ENCODE measurements around the gene PIGH.
A peak's percentile ranks its signal among the peaks of the same experiment; 100 is the strongest.

PIGH gene

GRCh38 chr14:67599698-67600561, at the start of gene PIGH:
Gene PIGH (minus strand): TSS chr14:67600268. CDS start chr14:67600203, 65 bp downstream.
- H3K9ac ChIP-seq (ENCODE audit: low read depth, low read length) = no peak within 1 kb of the TSS; the same call in 1 of the 2 replicates

GRCh38 chr14:67646131-67646530, 46.1 kb upstream of the PIGH start:
- no peaks in the 10 kb centered on the region for H3K27me3 ChIP-seq (ENCODE audit: control insufficient read depth, insufficient read depth, low read length)
- H3K27ac ChIP-seq (ENCODE audit: low read depth, low read length) = no peak overlapping the region
- H3K4me1 ChIP-seq (ENCODE audit: control insufficient read depth, insufficient read depth, low read length) = no peaks in the 10 kb centered on the region
- no peak overlapping the region for H3K9ac ChIP-seq (ENCODE audit: low read depth, low read length)
- H3K9me3 ChIP-seq (ENCODE audit: control insufficient read depth, insufficient read depth, low read length) = no peaks in the 10 kb centered on the region
- no peak overlapping the region for H3K4me3 ChIP-seq (ENCODE audit: low read depth, low read length)
- peaks cover 66% of the 10 kb centered on the region for H3K36me3 ChIP-seq (ENCODE audit: control insufficient read depth, insufficient read depth, low read length)

More at GRCh38 chr14:67599698-67600561, at the start of gene PIGH:
- Histone ChIP-seq H3K36me3 (ENCODE audit: control insufficient read depth, insufficient read depth, low read length) (no peaks in the 10 kb centered on the region), H3K27ac (ENCODE audit: low read depth, low read length) (peak within 1 kb of the TSS; percentile 72), H3K27me3 (ENCODE audit: control insufficient read depth, insufficient read depth, low read length) (peaks cover 43% of the 10 kb centered on the region), H3K4me3 (ENCODE audit: low read depth, low read length) (peak within 1 kb of the TSS; percentile 79), H3K9me3 (ENCODE audit: control insufficient read depth, insufficient read depth, low read length) (no peaks in the 10 kb centered on the region), H3K4me1 (ENCODE audit: control insufficient read depth, insufficient read depth, low read length) (peaks cover 6% of the 10 kb centered on the region; the same call in 1 of the 2 replicates)

- H3K36me3 ChIP-seq (ENCODE audit: control insufficient read depth, insufficient read depth, low read length) = peaks cover 58% of the 10 kb centered on the region
Observed at GRCh38 chr14:67645414-67645813, 45.3 kb upstream of the PIGH start.

GRCh38 chr14:67644428-67644827, 44.4 kb upstream of the PIGH start:
- Histone ChIP-seq H3K27ac (ENCODE audit: low read depth, low read length) (no peak overlapping the region), H3K4me3 (ENCODE audit: low read depth, low read length) (no peak overlapping the region), H3K27me3 (ENCODE audit: control insufficient read depth, insufficient read depth, low read length) (no peaks in the 10 kb centered on the region), H3K36me3 (ENCODE audit: control insufficient read depth, insufficient read depth, low read length) (peaks cover 49% of the 10 kb centered on the region), H3K9ac (ENCODE audit: low read depth, low read length) (no peak overlapping the region), H3K4me1 (ENCODE audit: control insufficient read depth, insufficient read depth, low read length) (no peaks in the 10 kb centered on the region), H3K9me3 (ENCODE audit: control insufficient read depth, insufficient read depth, low read length) (no peaks in the 10 kb centered on the region)

More at GRCh38 chr14:67645414-67645813, 45.3 kb upstream of the PIGH start:
- Histone ChIP-seq H3K9me3 (ENCODE audit: control insufficient read depth, insufficient read depth, low read length) (no peaks in the 10 kb centered on the region), H3K4me1 (ENCODE audit: control insufficient read depth, insufficient read depth, low read length) (no peaks in the 10 kb centered on the region), H3K27me3 (ENCODE audit: control insufficient read depth, insufficient read depth, low read length) (no peaks in the 10 kb centered on the region), H3K9ac (ENCODE audit: low read depth, low read length) (no peak overlapping the region), H3K4me3 (ENCODE audit: low read depth, low read length) (no peak overlapping the region), H3K27ac (ENCODE audit: low read depth, low read length) (no peak overlapping the region)

GRCh38 chr14:67643713-67644112, 43.6 kb upstream of the PIGH start:
- Histone ChIP-seq H3K4me1 (ENCODE audit: control insufficient read depth, insufficient read depth, low read length) (no peaks in the 10 kb centered on the region), H3K9ac (ENCODE audit: low read depth, low read length) (no peak overlapping the region), H3K4me3 (ENCODE audit: low read depth, low read length) (no peak overlapping the region), H3K9me3 (ENCODE audit: control insufficient read depth, insufficient read depth, low read length) (no peaks in the 10 kb centered on the region), H3K36me3 (ENCODE audit: control insufficient read depth, insufficient read depth, low read length) (peaks cover 41% of the 10 kb centered on the region), H3K27ac (ENCODE audit: low read depth, low read length) (no peak overlapping the region), H3K27me3 (ENCODE audit: control insufficient read depth, insufficient read depth, low read length) (no peaks in the 10 kb centered on the region)

GRCh38 chr14:67641902-67642749, 42.1 kb upstream of the PIGH start:
- Histone ChIP-seq H3K9me3 (ENCODE audit: control insufficient read depth, insufficient read depth, low read length) (no peaks in the 10 kb centered on the region), H3K36me3 (ENCODE audit: control insufficient read depth, insufficient read depth, low read length) (peaks cover 26% of the 10 kb centered on the region), H3K4me1 (ENCODE audit: control insufficient read depth, insufficient read depth, low read length) (no peaks in the 10 kb centered on the region), H3K4me3 (ENCODE audit: low read depth, low read length) (no peak overlapping the region), H3K27ac (ENCODE audit: low read depth, low read length) (no peak overlapping the region), H3K9ac (ENCODE audit: low read depth, low read length) (no peak overlapping the region), H3K27me3 (ENCODE audit: control insufficient read depth, insufficient read depth, low read length) (no peaks in the 10 kb centered on the region)

GRCh38 chr14:67641480-67641879, 41.4 kb upstream of the PIGH start:
- Histone ChIP-seq H3K4me1 (ENCODE audit: control insufficient read depth, insufficient read depth, low read length) (no peaks in the 10 kb centered on the region), H3K4me3 (ENCODE audit: low read depth, low read length) (no peak overlapping the region), H3K9me3 (ENCODE audit: control insufficient read depth, insufficient read depth, low read length) (no peaks in the 10 kb centered on the region), H3K27ac (ENCODE audit: low read depth, low read length) (no peak overlapping the region), H3K36me3 (ENCODE audit: control insufficient read depth, insufficient read depth, low read length) (peaks cover 19% of the 10 kb centered on the region), H3K27me3 (ENCODE audit: control insufficient read depth, insufficient read depth, low read length) (no peaks in the 10 kb centered on the region), H3K9ac (ENCODE audit: low read depth, low read length) (no peak overlapping the region)

GRCh38 chr14:67638642-67639041, 38.6 kb upstream of the PIGH start:
- H3K36me3 ChIP-seq (ENCODE audit: control insufficient read depth, insufficient read depth, low read length) = peaks cover 3% of the 10 kb centered on the region; the same call in 1 of the 2 replicates
- no peak overlapping the region for H3K27ac ChIP-seq (ENCODE audit: low read depth, low read length)
- no peak overlapping the region for H3K4me3 ChIP-seq (ENCODE audit: low read depth, low read length)
- no peaks in the 10 kb centered on the region for H3K9me3 ChIP-seq (ENCODE audit: control insufficient read depth, insufficient read depth, low read length)
- H3K4me1 ChIP-seq (ENCODE audit: control insufficient read depth, insufficient read depth, low read length) = no peaks in the 10 kb centered on the region
- no peak overlapping the region for H3K9ac ChIP-seq (ENCODE audit: low read depth, low read length)
- H3K27me3 ChIP-seq (ENCODE audit: control insufficient read depth, insufficient read depth, low read length) = no peaks in the 10 kb centered on the region

- Histone ChIP-seq H3K27me3 (ENCODE audit: control insufficient read depth, insufficient read depth, low read length) (no peaks in the 10 kb centered on the region), H3K27ac (ENCODE audit: low read depth, low read length) (no peak overlapping the region), H3K36me3 (ENCODE audit: control insufficient read depth, insufficient read depth, low read length) (peaks cover 3% of the 10 kb centered on the region; the same call in 1 of the 2 replicates), H3K4me3 (ENCODE audit: low read depth, low read length) (no peak overlapping the region), H3K9me3 (ENCODE audit: control insufficient read depth, insufficient read depth, low read length) (no peaks in the 10 kb centered on the region), H3K4me1 (ENCODE audit: control insufficient read depth, insufficient read depth, low read length) (no peaks in the 10 kb centered on the region), H3K9ac (ENCODE audit: low read depth, low read length) (no peak overlapping the region)
Observed at GRCh38 chr14:67636361-67636919, 36.4 kb upstream of the PIGH start.

- Histone ChIP-seq H3K9ac (ENCODE audit: low read depth, low read length) (no peak overlapping the region), H3K9me3 (ENCODE audit: control insufficient read depth, insufficient read depth, low read length) (no peaks in the 10 kb centered on the region), H3K27me3 (ENCODE audit: control insufficient read depth, insufficient read depth, low read length) (no peaks in the 10 kb centered on the region), H3K27ac (ENCODE audit: low read depth, low read length) (no peak overlapping the region), H3K4me1 (ENCODE audit: control insufficient read depth, insufficient read depth, low read length) (no peaks in the 10 kb centered on the region), H3K4me3 (ENCODE audit: low read depth, low read length) (no peak overlapping the region), H3K36me3 (ENCODE audit: control insufficient read depth, insufficient read depth, low read length) (peaks cover 6% of the 10 kb centered on the region; the same call in 1 of the 2 replicates)
Observed at GRCh38 chr14:67633451-67634147, 33.5 kb upstream of the PIGH start.
